Caco-2 (cell line): ENCODE results near the gene IGFBP3. TPM values are rescaled to one million over a fixed set of nuclear protein-coding genes. Genes with fewer than 3 reads are reported as not detected.
"Not testable (repeated sequence)": the region's sequence is repeated elsewhere in the genome, so short reads cannot be mapped to it uniquely, and the experiment has no call there.

Source experiments
- BruUV-seq: library from RNA; stranded (reverse); fragments of 400-500 nt; replicated peaks from 2 replicates; lab custom pipeline; 2021; lab: Mats Ljungman, UMichigan
- CTCF ChIA-PET: fragments of 300-600 bp; sonication (Branson Sonifier 250); formaldehyde crosslinking; loops from one replicate; lab custom pipeline; 2022; ENCODE audit warnings: antibody characterized with exemption; lab: Charles Lee
- POLR2A ChIA-PET: fragments of 300-600 bp; sonication (Branson Sonifier 250); formaldehyde crosslinking; loops from one replicate; lab custom pipeline; 2022; ENCODE audit warnings: antibody characterized with exemption; lab: Charles Lee
- DNase-seq, 2 experiments: peaks; one replicate each; pipeline versions ENCODE4 v3.0.0 to v3.0.0-alpha.2; 2020 to 2022
- H3K27me3 ChIP-seq: replicated peaks from 2 replicates; pipeline ENCODE4 v1.6.0; 2011; ENCODE audit warnings: low read length; ENCODE audit not compliant: control insufficient read depth, insufficient read depth
- H3K36me3 ChIP-seq: 2 replicates; pipeline ENCODE4 v1.5.1; 2011; ENCODE audit warnings: low read length; ENCODE audit not compliant: control insufficient read depth, insufficient read depth
- H3K4me1 ChIP-seq: fragments of 250-450 bp; sonication (Bioruptor Pico); 2 replicates; pipeline ENCODE4 v1.5.1; 2020; ENCODE audit warnings: mild to moderate bottlenecking
- H3K4me3 ChIP-seq: 2 replicates; pipeline ENCODE4 v1.5.1; 2011; ENCODE audit warnings: low read depth, mild to moderate bottlenecking, control low read depth, low read length
- H3K9me3 ChIP-seq: fragments of 250-450 bp; sonication (Bioruptor Pico); 2 replicates; pipeline ENCODE4 v1.5.1; 2020; ENCODE audit warnings: mild to moderate bottlenecking, moderate library complexity
- H3K27ac Mint-ChIP-seq: one replicate; pipeline ENCODE4 v1.8.0; 2022; ENCODE audit warnings: mixed read lengths; ENCODE audit not compliant: unreplicated experiment
- H3K27me3 Mint-ChIP-seq: one replicate; pipeline ENCODE4 v1.8.0; 2022; ENCODE audit warnings: mixed read lengths; ENCODE audit not compliant: insufficient read depth, unreplicated experiment
- H3K36me3 Mint-ChIP-seq: one replicate; pipeline ENCODE4 v1.8.0; 2022; ENCODE audit warnings: mild to moderate bottlenecking, mixed read lengths; ENCODE audit not compliant: insufficient read depth, unreplicated experiment
- H3K4me1 Mint-ChIP-seq: one replicate; pipeline ENCODE4 v1.8.0; 2022; ENCODE audit warnings: low read depth, mixed read lengths; ENCODE audit not compliant: unreplicated experiment
- H3K4me3 Mint-ChIP-seq: one replicate; pipeline ENCODE4 v1.8.0; 2022; ENCODE audit warnings: mild to moderate bottlenecking, moderate library complexity, mixed read lengths; ENCODE audit not compliant: unreplicated experiment
- H3K9me3 Mint-ChIP-seq: one replicate; pipeline ENCODE4 v1.8.0; 2022; ENCODE audit warnings: mixed read lengths; ENCODE audit not compliant: unreplicated experiment
- CTCF ChIP-seq, 2 experiments: fragments of 200-600 bp in 1 of 2; IDR thresholded peaks; 1 replicate in 1 of 2; 2 replicates in 1 of 2; pipeline versions ENCODE4 v1.5.1 to v1.8.0; 2011 to 2022; ENCODE audit warnings: antibody characterized with exemption in 1 of 2, control low read depth in 1 of 2, inconsistent platforms in 1 of 2, low read depth in 1 of 2, low read length in 1 of 2, mild to moderate bottlenecking in 1 of 2, moderate library complexity in 1 of 2; ENCODE audit not compliant: insufficient read depth in 1 of 2, severe bottlenecking in 1 of 2, unreplicated experiment in 1 of 2
- intact Hi-C: fragments of 100-400 bp; cut with micrococcal nuclease; formaldehyde crosslinking; loops from one replicate; pipeline ENCODE4 v1.10.0; 2022; ENCODE audit not compliant: unreplicated experiment
- total RNA-seq: library from RNA; stranded (reverse); gene quantifications from 2 replicates; pipeline ENCODE4 v1.2.3, GENCODE V29; 2022

Gene IGFBP3
- total RNA-seq, 1 experiment from 2014 or later: 0.79 TPM

- intact Hi-C loops: no loop called here
- no peak for DNase-seq
- H3K27me3 ChIP-seq: no peaks in the 10 kb centered on the region
- peaks cover 7% of the 10 kb centered on the region; the same call in 1 of the 2 replicates for H3K9me3 ChIP-seq
- Mint-ChIP-seq H3K27me3 (no peaks in the 10 kb centered on the region), H3K9me3 (no peaks in the 10 kb centered on the region), H3K27ac (no peak overlapping the region), H3K36me3 (no peaks in the 10 kb centered on the region), H3K4me3 (no peak overlapping the region), H3K4me1 (no peaks in the 10 kb centered on the region)
- no peaks in the 10 kb centered on the region for H3K4me1 ChIP-seq
- no peak overlapping the region for H3K4me3 ChIP-seq
- CTCF ChIA-PET: no interaction called here
- BruUV-seq: no TSS peak
- no peaks in the 10 kb centered on the region for H3K36me3 ChIP-seq
- no peak for TF ChIP-seq CTCF (IDR thresholded peaks at IDR 0.05; ENCODE audit: insufficient read depth in 1 of 2, low read depth in 1 of 2, low read length in 1 of 2, severe bottlenecking in 1 of 2, unreplicated experiment in 1 of 2)
- POLR2A ChIA-PET: no interaction called here
Observed at GRCh38 chr7:45962861-45963260, 41.8 kb upstream of the IGFBP3 start.

GRCh38 chr7:45957721-45958120 lies 36.6 kb upstream of the IGFBP3 start:
- ChIA-PET CTCF (no interaction called here), POLR2A (no interaction called here)
- no peaks in the 10 kb centered on the region for H3K36me3 ChIP-seq
- DNase-seq: no peak
- TF ChIP-seq CTCF (IDR thresholded peaks at IDR 0.05; ENCODE audit: insufficient read depth in 1 of 2, low read depth in 1 of 2, low read length in 1 of 2, severe bottlenecking in 1 of 2, unreplicated experiment in 1 of 2): no peak
- BruUV-seq: no TSS peak
- intact Hi-C loops: no loop called here
- Mint-ChIP-seq H3K27ac (no peak overlapping the region), H3K27me3 (peaks cover 3% of the 10 kb centered on the region), H3K4me1 (no peaks in the 10 kb centered on the region), H3K36me3 (no peaks in the 10 kb centered on the region), H3K4me3 (no peak overlapping the region), H3K9me3 (peaks cover 9% of the 10 kb centered on the region)
- H3K9me3 ChIP-seq: peaks cover 17% of the 10 kb centered on the region; the same call in 1 of the 2 replicates
- H3K27me3 ChIP-seq: no peaks in the 10 kb centered on the region
- H3K4me3 ChIP-seq: no peak overlapping the region
- no peaks in the 10 kb centered on the region for H3K4me1 ChIP-seq

- Mint-ChIP-seq H3K9me3 (peaks cover 9% of the 10 kb centered on the region), H3K27me3 (peaks cover 3% of the 10 kb centered on the region), H3K4me3 (no peak overlapping the region), H3K36me3 (no peaks in the 10 kb centered on the region), H3K4me1 (no peaks in the 10 kb centered on the region), H3K27ac (no peak overlapping the region)
- no TSS peak for BruUV-seq
- TF ChIP-seq CTCF (IDR thresholded peaks at IDR 0.05; ENCODE audit: insufficient read depth in 1 of 2, low read depth in 1 of 2, low read length in 1 of 2, severe bottlenecking in 1 of 2, unreplicated experiment in 1 of 2): no peak
- POLR2A ChIA-PET: no interaction called here
- no peak overlapping the region for H3K4me3 ChIP-seq
- H3K9me3 ChIP-seq: peaks cover 17% of the 10 kb centered on the region; the same call in 1 of the 2 replicates
- H3K27me3 ChIP-seq: no peaks in the 10 kb centered on the region
- no peaks in the 10 kb centered on the region for H3K36me3 ChIP-seq
- no peaks in the 10 kb centered on the region for H3K4me1 ChIP-seq
- CTCF ChIA-PET: no interaction called here
- DNase-seq: no peak
- intact Hi-C loops: no loop called here
Observed at GRCh38 chr7:45955286-45955685, 34.2 kb upstream of the IGFBP3 start.

- CTCF ChIA-PET: not testable (repeated sequence)
Observed at GRCh38 chr7:45953055-45953454, 32.0 kb upstream of the IGFBP3 start.

More at GRCh38 chr7:45953055-45953454, 32.0 kb upstream of the IGFBP3 start:
- H3K4me1 ChIP-seq, H3K4me1 Mint-ChIP-seq, H3K36me3 Mint-ChIP-seq, intact Hi-C loops, H3K27me3 ChIP-seq, H3K9me3 Mint-ChIP-seq, DNase-seq, POLR2A ChIA-PET, H3K27me3 Mint-ChIP-seq, H3K36me3 ChIP-seq, BruUV-seq, H3K27ac Mint-ChIP-seq, H3K4me3 Mint-ChIP-seq: not testable (repeated sequence)
- H3K4me3 ChIP-seq: peak overlapping the region; percentile 21
- peaks cover 10% of the 10 kb centered on the region; the same call in 1 of the 2 replicates for H3K9me3 ChIP-seq
